Transverse colon (tissue), 4 donors: ENCODE measurements around the gene MEMO1.

Source experiments
- POLR2AphosphoS5 ChIP-seq, 3 donors: sonication (generic); formaldehyde crosslinking; IDR thresholded peaks; one replicate each; pipeline ENCODE4 v1.6.1; 2016; ENCODE audit warnings: antibody characterized with exemption in 3 of 3
- TF ChIP-seq, protein P1 (sequence below), 5 experiments: fragments of 200-600 bp in 3 of 5; fragments of 450-650 bp in 2 of 5; sonication (generic) in 3 of 5; IDR thresholded peaks; 1 replicate in 2 of 5; 2 replicates in 3 of 5; pipeline ENCODE4 v1.5.1; 2016 to 2017; ENCODE audit warnings: antibody characterized with exemption in 5 of 5, inconsistent platforms in 3 of 5, mild to moderate bottlenecking in 2 of 5, moderate library complexity in 1 of 5

GRCh38 chr2:31980674-31981356, 30.0 kb downstream of the MEMO1 start:
- no peak for TF ChIP-seq POLR2AphosphoS5 (IDR thresholded peaks at IDR 0.05)
- TF ChIP-seq, protein P1, sequence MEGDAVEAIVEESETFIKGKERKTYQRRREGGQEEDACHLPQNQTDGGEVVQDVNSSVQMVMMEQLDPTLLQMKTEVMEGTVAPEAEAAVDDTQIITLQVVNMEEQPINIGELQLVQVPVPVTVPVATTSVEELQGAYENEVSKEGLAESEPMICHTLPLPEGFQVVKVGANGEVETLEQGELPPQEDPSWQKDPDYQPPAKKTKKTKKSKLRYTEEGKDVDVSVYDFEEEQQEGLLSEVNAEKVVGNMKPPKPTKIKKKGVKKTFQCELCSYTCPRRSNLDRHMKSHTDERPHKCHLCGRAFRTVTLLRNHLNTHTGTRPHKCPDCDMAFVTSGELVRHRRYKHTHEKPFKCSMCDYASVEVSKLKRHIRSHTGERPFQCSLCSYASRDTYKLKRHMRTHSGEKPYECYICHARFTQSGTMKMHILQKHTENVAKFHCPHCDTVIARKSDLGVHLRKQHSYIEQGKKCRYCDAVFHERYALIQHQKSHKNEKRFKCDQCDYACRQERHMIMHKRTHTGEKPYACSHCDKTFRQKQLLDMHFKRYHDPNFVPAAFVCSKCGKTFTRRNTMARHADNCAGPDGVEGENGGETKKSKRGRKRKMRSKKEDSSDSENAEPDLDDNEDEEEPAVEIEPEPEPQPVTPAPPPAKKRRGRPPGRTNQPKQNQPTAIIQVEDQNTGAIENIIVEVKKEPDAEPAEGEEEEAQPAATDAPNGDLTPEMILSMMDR (IDR thresholded peaks at IDR 0.05) = no peak
